Mesothelial cell of epicardium (in vitro differentiated cells): ENCODE measurements around the gene CPLANE1. TPM values are rescaled to one million over a fixed set of nuclear protein-coding genes. Genes with fewer than 3 reads are reported as not detected.

Source experiments
- DNase-seq, 2 experiments: peaks; one replicate each; pipeline ENCODE4 v3.0.0; 2021; ENCODE audit warnings: low spot score in 2 of 2; ENCODE audit not compliant: unreplicated experiment in 2 of 2
- H3K27ac Mint-ChIP-seq: 2 replicates; pipeline ENCODE4 v1.8.0; 2021; ENCODE audit warnings: mixed read lengths
- H3K27me3 Mint-ChIP-seq: 2 replicates; pipeline ENCODE4 v1.8.0; 2021; ENCODE audit warnings: low read depth, mixed read lengths
- H3K36me3 Mint-ChIP-seq: 2 replicates; pipeline ENCODE4 v1.8.0; 2021; ENCODE audit warnings: mixed read lengths
- H3K4me1 Mint-ChIP-seq: 2 replicates; pipeline ENCODE4 v1.8.0; 2021; ENCODE audit warnings: mixed read lengths
- H3K4me3 Mint-ChIP-seq: 2 replicates; pipeline ENCODE4 v1.8.0; 2021; ENCODE audit warnings: mild to moderate bottlenecking, moderate library complexity, mixed read lengths
- H3K9me3 Mint-ChIP-seq: 2 replicates; pipeline ENCODE4 v1.8.0; 2021; ENCODE audit warnings: mixed read lengths
- total RNA-seq: library from RNA; stranded (reverse); gene quantifications from 3 replicates; pipeline ENCODE4 v1.2.1, GENCODE V29; 2021
- TF ChIP-seq, protein P1 (sequence below): fragments of 200-600 bp; sonication (generic); IDR thresholded peaks from one replicate; pipeline ENCODE4 v1.5.0; 2021; ENCODE audit warnings: antibody characterized with exemption; ENCODE audit not compliant: unreplicated experiment

CPLANE1 gene
- total RNA-seq, 1 donor from 2014 or later, result 32.3 TPM

DNA sequence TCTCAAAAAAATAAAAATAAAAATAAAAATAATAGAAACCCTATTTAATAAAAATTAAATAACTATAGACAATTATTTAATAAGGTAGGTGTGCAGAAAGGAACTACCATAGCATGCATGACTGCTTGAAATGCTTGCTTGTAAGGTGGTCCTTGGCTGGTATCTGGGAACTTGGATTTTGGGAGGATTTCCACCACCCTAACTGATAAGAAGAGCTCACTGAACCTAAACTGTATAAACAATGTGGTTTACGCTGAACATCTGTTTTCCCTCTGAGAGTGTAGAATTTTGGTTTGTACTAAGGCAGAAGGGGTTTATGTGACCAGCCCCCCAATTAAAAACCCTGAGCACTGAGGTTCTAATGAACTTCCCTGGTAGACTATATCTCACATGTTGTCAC is 31.2 kb downstream of the CPLANE1 start:
- TF ChIP-seq, protein P1, sequence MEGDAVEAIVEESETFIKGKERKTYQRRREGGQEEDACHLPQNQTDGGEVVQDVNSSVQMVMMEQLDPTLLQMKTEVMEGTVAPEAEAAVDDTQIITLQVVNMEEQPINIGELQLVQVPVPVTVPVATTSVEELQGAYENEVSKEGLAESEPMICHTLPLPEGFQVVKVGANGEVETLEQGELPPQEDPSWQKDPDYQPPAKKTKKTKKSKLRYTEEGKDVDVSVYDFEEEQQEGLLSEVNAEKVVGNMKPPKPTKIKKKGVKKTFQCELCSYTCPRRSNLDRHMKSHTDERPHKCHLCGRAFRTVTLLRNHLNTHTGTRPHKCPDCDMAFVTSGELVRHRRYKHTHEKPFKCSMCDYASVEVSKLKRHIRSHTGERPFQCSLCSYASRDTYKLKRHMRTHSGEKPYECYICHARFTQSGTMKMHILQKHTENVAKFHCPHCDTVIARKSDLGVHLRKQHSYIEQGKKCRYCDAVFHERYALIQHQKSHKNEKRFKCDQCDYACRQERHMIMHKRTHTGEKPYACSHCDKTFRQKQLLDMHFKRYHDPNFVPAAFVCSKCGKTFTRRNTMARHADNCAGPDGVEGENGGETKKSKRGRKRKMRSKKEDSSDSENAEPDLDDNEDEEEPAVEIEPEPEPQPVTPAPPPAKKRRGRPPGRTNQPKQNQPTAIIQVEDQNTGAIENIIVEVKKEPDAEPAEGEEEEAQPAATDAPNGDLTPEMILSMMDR, result no peak
- Mint-ChIP-seq H3K9me3 (no peaks in the 10 kb centered on the region), H3K4me3 (no peak overlapping the region), H3K4me1 (no peaks in the 10 kb centered on the region), H3K27ac (no peak overlapping the region), H3K27me3 (no peaks in the 10 kb centered on the region), H3K36me3 (peaks cover 12% of the 10 kb centered on the region)
- no peak for DNase-seq

DNA sequence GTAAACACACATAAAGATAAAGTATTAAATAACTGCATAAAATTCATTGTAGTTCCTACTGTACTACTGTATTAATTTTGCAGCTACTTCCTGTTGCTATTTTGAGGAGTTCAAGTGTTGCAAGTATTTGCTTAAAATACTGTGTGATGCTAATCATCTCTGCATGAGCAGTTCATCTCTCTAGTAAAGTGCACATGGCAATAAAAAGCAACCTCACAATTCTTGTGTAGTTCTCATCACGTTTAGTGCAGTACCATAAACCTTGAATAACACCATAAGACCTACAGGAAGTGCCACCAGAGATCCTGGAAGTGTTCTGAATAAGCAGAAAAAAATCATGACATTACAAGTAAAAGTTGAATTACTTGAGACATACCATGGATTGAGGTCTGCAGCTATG is 34.6 kb downstream of the CPLANE1 start:
- Mint-ChIP-seq H3K4me1 (peaks cover 7% of the 10 kb centered on the region), H3K9me3 (no peaks in the 10 kb centered on the region), H3K4me3 (no peak overlapping the region), H3K27ac (no peak overlapping the region), H3K27me3 (no peaks in the 10 kb centered on the region), H3K36me3 (peaks cover 26% of the 10 kb centered on the region)
- TF ChIP-seq, protein P1, result no peak
- no peak for DNase-seq

DNA sequence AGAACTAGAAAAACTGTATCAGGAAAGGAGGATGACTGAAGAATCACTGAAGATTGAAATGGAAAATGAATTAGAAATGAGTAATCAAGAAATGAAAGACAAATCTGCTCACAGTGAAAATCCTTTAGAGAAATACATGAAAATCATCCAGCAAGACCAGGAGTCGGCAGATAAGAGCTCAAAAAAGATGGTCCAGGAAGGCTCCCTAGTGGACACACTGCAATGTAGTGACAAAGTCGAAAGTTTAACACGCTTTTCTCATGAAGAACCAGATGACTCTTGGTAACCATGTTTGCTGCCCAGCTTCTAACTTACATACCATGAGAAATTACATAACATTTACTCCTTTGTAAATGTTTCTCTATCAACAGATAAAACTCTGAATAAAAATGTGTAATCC is 37.1 kb downstream of the CPLANE1 start:
- no peaks in the 10 kb centered on the region for H3K27me3 Mint-ChIP-seq
- no peak overlapping the region for H3K4me3 Mint-ChIP-seq
- DNase-seq, result no peak
- TF ChIP-seq, protein P1, result no peak
- H3K36me3 Mint-ChIP-seq, result peaks cover 30% of the 10 kb centered on the region
- no peaks in the 10 kb centered on the region for H3K9me3 Mint-ChIP-seq
- peaks cover 7% of the 10 kb centered on the region for H3K4me1 Mint-ChIP-seq
- H3K27ac Mint-ChIP-seq, result peak overlapping the region; percentile 68

DNA sequence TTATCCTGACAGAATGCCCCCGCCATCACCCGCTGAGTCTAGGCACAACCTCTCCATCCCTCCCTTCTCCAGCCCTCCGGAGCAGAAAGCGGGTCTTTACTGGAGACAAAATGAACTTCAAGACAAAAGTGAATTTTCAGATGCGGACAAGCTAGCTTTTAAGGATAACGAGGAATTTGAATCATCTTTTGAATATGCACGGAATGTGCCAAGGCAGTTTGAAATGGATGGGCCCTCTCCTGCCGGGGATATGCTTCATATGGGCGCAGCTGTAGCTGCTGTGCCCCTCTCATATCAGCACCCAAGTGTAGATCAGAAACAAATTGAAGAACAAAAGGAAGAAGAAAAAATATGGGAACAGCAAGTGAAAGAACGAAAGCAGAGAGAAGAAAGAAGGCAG is 37.5 kb downstream of the CPLANE1 start:
- DNase-seq, result no peak
- no peaks in the 10 kb centered on the region for H3K27me3 Mint-ChIP-seq
- H3K9me3 Mint-ChIP-seq, result no peaks in the 10 kb centered on the region
- peaks cover 30% of the 10 kb centered on the region for H3K36me3 Mint-ChIP-seq
- no peak overlapping the region for H3K4me3 Mint-ChIP-seq
- peak overlapping the region; percentile 68 for H3K27ac Mint-ChIP-seq
- TF ChIP-seq, protein P1, result no peak
- peaks cover 7% of the 10 kb centered on the region for H3K4me1 Mint-ChIP-seq

DNA sequence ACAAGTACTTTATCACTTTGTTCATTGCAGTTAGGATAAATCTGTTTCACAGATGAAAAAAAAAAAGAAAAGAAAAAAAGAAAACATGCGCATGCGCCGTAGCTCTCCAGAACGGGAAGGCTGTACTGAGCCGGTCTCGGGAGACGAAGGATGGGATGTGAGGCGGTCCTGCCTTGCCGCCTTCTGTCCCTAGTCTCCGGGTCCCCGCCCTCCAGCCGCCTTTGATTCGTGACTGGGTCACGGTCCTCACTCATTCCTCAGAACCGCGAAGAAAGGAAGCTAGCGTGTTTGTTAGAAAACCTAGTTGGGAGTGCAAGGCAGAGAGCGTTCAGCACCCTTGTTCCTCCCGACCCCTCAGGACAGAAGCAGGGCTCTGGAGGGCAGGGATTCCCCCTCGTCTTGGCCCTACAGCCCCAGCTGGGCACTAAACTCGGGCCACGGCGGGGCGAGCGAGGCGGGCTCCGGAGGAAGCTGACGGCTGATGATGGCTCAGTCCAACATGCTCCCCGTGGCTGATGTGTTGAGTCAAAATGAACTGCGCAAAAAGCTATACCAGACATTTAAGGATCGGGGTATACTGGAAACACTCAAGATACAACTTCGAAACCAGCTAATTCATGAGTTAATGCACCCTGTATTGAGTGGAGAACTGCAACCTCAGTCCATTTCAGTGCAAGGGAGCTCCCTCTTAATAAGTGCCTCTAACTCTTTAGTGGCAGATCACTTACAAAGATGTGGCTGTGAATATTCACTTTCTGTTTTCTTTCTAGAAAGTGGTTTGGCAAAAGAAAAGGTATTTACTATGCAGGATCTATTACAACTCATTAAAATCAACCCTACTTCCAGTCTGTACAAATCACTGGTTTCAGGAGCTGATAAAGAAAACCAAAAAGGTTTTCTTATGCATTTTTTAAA is 40.0 kb downstream of the CPLANE1 start:
- Mint-ChIP-seq H3K27ac (no peak overlapping the region), H3K36me3 (peaks cover 29% of the 10 kb centered on the region), H3K9me3 (no peaks in the 10 kb centered on the region), H3K4me3 (no peak overlapping the region), H3K4me1 (peaks cover 7% of the 10 kb centered on the region), H3K27me3 (no peaks in the 10 kb centered on the region)
- TF ChIP-seq, protein P1, result no peak
- no peak for DNase-seq
